Stomach (tissue), 4 donors: ENCODE data around the gene TM4SF4.

Source experiments
- CTCF ChIP-seq, 7 experiments: fragments of 450-650 bp in 4 of 7; fragments of 200-600 bp in 3 of 7; sonication (generic) in 3 of 7; IDR thresholded peaks; one replicate each; pipeline ENCODE4 v1.5.1; 2016 to 2019; ENCODE audit warnings: antibody characterized with exemption in 7 of 7, control low read depth in 2 of 7, mild to moderate bottlenecking in 1 of 7
- POLR2A ChIP-seq, 4 donors: fragments of 450-650 bp; IDR thresholded peaks; one replicate each; pipeline ENCODE4 v1.6.1; 2016; ENCODE audit warnings: antibody characterized with exemption in 4 of 4, control low read depth in 2 of 4, mild to moderate bottlenecking in 1 of 4, moderate library complexity in 1 of 4
- POLR2AphosphoS5 ChIP-seq, 3 donors: sonication (generic); formaldehyde crosslinking; IDR thresholded peaks; one replicate each; pipeline ENCODE4 v1.6.1; 2016; ENCODE audit warnings: antibody characterized with exemption in 3 of 3

GRCh38 chr3:149507491-149508324 is 33.2 kb downstream of the TM4SF4 start:
- TF ChIP-seq CTCF (IDR thresholded peaks at IDR 0.05) (no peak), POLR2AphosphoS5 (IDR thresholded peaks at IDR 0.05) (no peak), POLR2A (IDR thresholded peaks at IDR 0.05) (no peak)
